GM23248 (cell line): ENCODE results near the gene CST7.
"Not testable (repeated sequence)": the region's sequence is repeated elsewhere in the genome, so short reads cannot be mapped to it uniquely, and the experiment has no call there.

Experiments used
- EZH2 ChIP-seq: fragments of 200-600 bp; sonication (generic); IDR thresholded peaks from 2 replicates; pipeline ENCODE4 v1.6.1; 2018; ENCODE audit warnings: antibody characterized with exemption, mild to moderate bottlenecking; ENCODE audit not compliant: insufficient read depth, poor library complexity, severe bottlenecking
- EZH2phosphoT487 ChIP-seq: fragments of 200-600 bp; sonication (generic); IDR thresholded peaks from 2 replicates; pipeline ENCODE4 v1.6.1; 2018; ENCODE audit warnings: antibody characterized with exemption, moderate library complexity, mild to moderate bottlenecking, low read depth; ENCODE audit not compliant: insufficient read depth

DNA sequence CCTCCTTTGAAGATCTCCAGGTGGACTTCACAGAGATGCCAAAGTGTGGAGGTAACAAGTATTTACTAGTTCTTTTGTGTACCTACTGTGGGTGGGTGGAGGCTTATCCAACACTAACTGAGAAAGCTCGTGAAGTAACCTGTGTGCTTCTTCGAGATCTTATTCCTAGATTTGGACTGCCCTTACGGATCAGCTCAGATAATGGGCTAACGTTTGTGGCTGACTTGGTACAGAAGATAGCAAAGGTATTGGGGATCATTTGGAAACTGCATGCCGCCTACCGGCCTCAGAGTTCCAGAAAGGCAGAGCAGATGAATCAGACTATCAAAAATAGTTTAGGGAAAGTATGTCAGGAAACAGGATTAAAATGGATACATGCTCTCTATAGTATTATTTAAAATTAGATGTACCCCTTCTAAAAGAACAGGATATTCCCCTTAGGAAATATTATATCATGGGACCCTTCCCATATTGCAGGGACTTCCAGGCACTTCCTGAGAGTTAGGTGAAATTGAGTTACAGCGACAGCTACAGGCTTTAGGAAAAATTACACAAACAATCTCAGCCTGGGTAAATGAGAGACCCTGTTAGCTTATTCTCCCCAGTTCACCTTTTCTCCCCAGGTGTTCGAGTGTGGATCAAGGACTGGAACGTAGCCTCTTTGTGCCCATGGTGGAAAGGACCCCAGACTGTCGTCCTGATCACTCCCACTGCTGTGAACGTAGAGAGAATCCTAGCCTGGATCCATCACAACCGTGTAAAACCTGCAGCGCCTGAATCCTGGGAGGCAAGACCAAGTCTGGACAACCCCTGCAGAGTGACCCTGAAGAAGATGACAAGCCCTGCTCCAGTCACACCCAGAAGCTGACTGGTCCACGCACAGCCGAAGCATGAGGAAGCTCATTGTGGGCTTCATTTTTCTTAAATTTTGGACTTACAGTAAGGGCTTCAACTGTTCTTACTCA is 18.1 kb upstream of the CST7 start:
- not testable (repeated sequence) for TF ChIP-seq EZH2, EZH2phosphoT487
